ENCODE measurements around the gene NT5C2. TPM values are rescaled to one million over a fixed set of nuclear protein-coding genes. Genes with fewer than 3 reads are reported as not detected.
"Not testable (repeated sequence)": the region's sequence is repeated elsewhere in the genome, so short reads cannot be mapped to it uniquely, and the experiment has no call there.

The NT5C2 gene
- total RNA-seq, 1 experiment from 2014 or later, result 26.9 TPM

- no peak for DNase-seq (ENCODE audit: low read depth)
Observed at GRCh38 chr10:103086799-103087198, 106.3 kb downstream of the NT5C2 start.

- DNase-seq (ENCODE audit: low read depth), result no peak
Observed at GRCh38 chr10:103086261-103086660, 106.8 kb downstream of the NT5C2 start.

GRCh38 chr10:103083977-103084320, 109.1 kb downstream of the NT5C2 start:
- DNase-seq (ENCODE audit: low read depth), result no peak

GRCh38 chr10:103083266-103083976, 109.7 kb downstream of the NT5C2 start:
- DNase-seq (ENCODE audit: low read depth), result no peak

- DNase-seq (ENCODE audit: low read depth), result no peak
Observed at GRCh38 chr10:103082683-103083082, 110.4 kb downstream of the NT5C2 start.

- DNase-seq (ENCODE audit: low read depth), result no peak
Observed at GRCh38 chr10:103080891-103081581, 112.0 kb downstream of the NT5C2 start.

GRCh38 chr10:103079946-103080345, 113.1 kb downstream of the NT5C2 start:
- no peak for DNase-seq (ENCODE audit: low read depth)

GRCh38 chr10:103079100-103079499, 114.0 kb downstream of the NT5C2 start:
- no peak for DNase-seq (ENCODE audit: low read depth)

- DNase-seq (ENCODE audit: low read depth), result no peak
Observed at GRCh38 chr10:103078676-103079075, 114.4 kb downstream of the NT5C2 start.

- DNase-seq (ENCODE audit: low read depth), result no peak
Observed at GRCh38 chr10:103078309-103078615, 114.8 kb downstream of the NT5C2 start.

- DNase-seq (ENCODE audit: low read depth), result no peak
Observed at GRCh38 chr10:103077491-103078308, 115.4 kb downstream of the NT5C2 start.

GRCh38 chr10:103077020-103077419, 116.1 kb downstream of the NT5C2 start:
- no peak for DNase-seq (ENCODE audit: low read depth)

GRCh38 chr10:103072891-103073290, 120.2 kb downstream of the NT5C2 start:
- no peak for DNase-seq (ENCODE audit: low read depth)

GRCh38 chr10:103072276-103072675, 120.8 kb downstream of the NT5C2 start:
- no peak for DNase-seq (ENCODE audit: low read depth)

GRCh38 chr10:103069453-103070331, 123.4 kb downstream of the NT5C2 start:
- DNase-seq (ENCODE audit: low read depth), result peak; percentile 32

GRCh38 chr10:103067956-103068355, 125.1 kb downstream of the NT5C2 start:
- DNase-seq (ENCODE audit: low read depth), result no peak

- no peak for DNase-seq (ENCODE audit: low read depth)
Observed at GRCh38 chr10:103067484-103067883, 125.6 kb downstream of the NT5C2 start.

GRCh38 chr10:103067099-103067477, 126.0 kb downstream of the NT5C2 start:
- not testable (repeated sequence) for DNase-seq (ENCODE audit: low read depth)

- DNase-seq (ENCODE audit: low read depth), result no peak
Observed at GRCh38 chr10:103066141-103067098, 126.7 kb downstream of the NT5C2 start.

GRCh38 chr10:103064956-103065355, 128.1 kb downstream of the NT5C2 start:
- no peak for DNase-seq (ENCODE audit: low read depth)
